HCT116 (cell line): ENCODE results near the gene GABARAPL1. TPM values are rescaled to one million over a fixed set of nuclear protein-coding genes. Genes with fewer than 3 reads are reported as not detected.

Experiments
- CBX3 ChIP-seq: IDR thresholded peaks from 2 replicates; pipeline ENCODE4 v1.6.1; 2012; ENCODE audit warnings: low read depth
- EZH2 ChIP-seq: fragments of 200-600 bp; sonication (generic); IDR thresholded peaks from 2 replicates; pipeline ENCODE4 v1.6.1; 2017; ENCODE audit warnings: antibody characterized with exemption, mixed run types
- FOSL1 ChIP-seq: IDR thresholded peaks from 2 replicates; pipeline ENCODE4 v1.6.1; 2012; ENCODE audit warnings: low read depth
- JUND ChIP-seq: IDR thresholded peaks from 2 replicates; pipeline ENCODE4 v1.6.1; 2012
- POLR2A ChIP-seq: IDR thresholded peaks from 2 replicates; pipeline ENCODE4 v1.7.0; 2011; ENCODE audit warnings: borderline replicate concordance; ENCODE audit not compliant: insufficient read depth, insufficient read length; ENCODE audit errors: extremely low read depth
- SP1 ChIP-seq: IDR thresholded peaks from 2 replicates; pipeline ENCODE4 v1.6.1; 2012; ENCODE audit warnings: low read depth
- SRF ChIP-seq: IDR thresholded peaks from 2 replicates; pipeline ENCODE4 v1.6.1; 2012; ENCODE audit warnings: low read depth
- YY1 ChIP-seq: IDR thresholded peaks from 2 replicates; pipeline ENCODE4 v1.6.1; 2011; ENCODE audit warnings: low read length, low read depth, moderate library complexity, mild to moderate bottlenecking; ENCODE audit not compliant: insufficient replicate concordance; ENCODE audit errors: extremely low read depth
- ZFX ChIP-seq: fragments of 450-650 bp; IDR thresholded peaks from 2 replicates; pipeline ENCODE4 v1.6.1; 2017
- ZNF274 ChIP-seq: fragments of 200-500 bp; sonication (Bioruptor generic); IDR thresholded peaks from 2 replicates; pipeline ENCODE4 v1.6.1; 2014; ENCODE audit warnings: mild to moderate bottlenecking, low read depth, low read length, inconsistent platforms
- total RNA-seq: library from RNA; stranded (reverse); gene quantifications from one replicate; pipeline ENCODE4 v1.2.1, GENCODE V29; 2021; ENCODE audit not compliant: unreplicated experiment
- TF ChIP-seq, protein P1 (sequence below): IDR thresholded peaks from 2 replicates; pipeline ENCODE4 v1.6.1; 2012; ENCODE audit warnings: low read depth
- TF ChIP-seq, protein P2 (sequence below): IDR thresholded peaks from 2 replicates; pipeline ENCODE4 v1.6.1; 2011; ENCODE audit warnings: mild to moderate bottlenecking, low read length, moderate library complexity; ENCODE audit not compliant: insufficient replicate concordance; ENCODE audit errors: extremely low read depth

The GABARAPL1 gene
- total RNA-seq, 1 experiment from 2014 or later, result 35.5 TPM

- TF ChIP-seq, protein P1, sequence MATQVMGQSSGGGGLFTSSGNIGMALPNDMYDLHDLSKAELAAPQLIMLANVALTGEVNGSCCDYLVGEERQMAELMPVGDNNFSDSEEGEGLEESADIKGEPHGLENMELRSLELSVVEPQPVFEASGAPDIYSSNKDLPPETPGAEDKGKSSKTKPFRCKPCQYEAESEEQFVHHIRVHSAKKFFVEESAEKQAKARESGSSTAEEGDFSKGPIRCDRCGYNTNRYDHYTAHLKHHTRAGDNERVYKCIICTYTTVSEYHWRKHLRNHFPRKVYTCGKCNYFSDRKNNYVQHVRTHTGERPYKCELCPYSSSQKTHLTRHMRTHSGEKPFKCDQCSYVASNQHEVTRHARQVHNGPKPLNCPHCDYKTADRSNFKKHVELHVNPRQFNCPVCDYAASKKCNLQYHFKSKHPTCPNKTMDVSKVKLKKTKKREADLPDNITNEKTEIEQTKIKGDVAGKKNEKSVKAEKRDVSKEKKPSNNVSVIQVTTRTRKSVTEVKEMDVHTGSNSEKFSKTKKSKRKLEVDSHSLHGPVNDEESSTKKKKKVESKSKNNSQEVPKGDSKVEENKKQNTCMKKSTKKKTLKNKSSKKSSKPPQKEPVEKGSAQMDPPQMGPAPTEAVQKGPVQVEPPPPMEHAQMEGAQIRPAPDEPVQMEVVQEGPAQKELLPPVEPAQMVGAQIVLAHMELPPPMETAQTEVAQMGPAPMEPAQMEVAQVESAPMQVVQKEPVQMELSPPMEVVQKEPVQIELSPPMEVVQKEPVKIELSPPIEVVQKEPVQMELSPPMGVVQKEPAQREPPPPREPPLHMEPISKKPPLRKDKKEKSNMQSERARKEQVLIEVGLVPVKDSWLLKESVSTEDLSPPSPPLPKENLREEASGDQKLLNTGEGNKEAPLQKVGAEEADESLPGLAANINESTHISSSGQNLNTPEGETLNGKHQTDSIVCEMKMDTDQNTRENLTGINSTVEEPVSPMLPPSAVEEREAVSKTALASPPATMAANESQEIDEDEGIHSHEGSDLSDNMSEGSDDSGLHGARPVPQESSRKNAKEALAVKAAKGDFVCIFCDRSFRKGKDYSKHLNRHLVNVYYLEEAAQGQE, result no peak
- no peak for TF ChIP-seq SP1
- TF ChIP-seq, protein P2, sequence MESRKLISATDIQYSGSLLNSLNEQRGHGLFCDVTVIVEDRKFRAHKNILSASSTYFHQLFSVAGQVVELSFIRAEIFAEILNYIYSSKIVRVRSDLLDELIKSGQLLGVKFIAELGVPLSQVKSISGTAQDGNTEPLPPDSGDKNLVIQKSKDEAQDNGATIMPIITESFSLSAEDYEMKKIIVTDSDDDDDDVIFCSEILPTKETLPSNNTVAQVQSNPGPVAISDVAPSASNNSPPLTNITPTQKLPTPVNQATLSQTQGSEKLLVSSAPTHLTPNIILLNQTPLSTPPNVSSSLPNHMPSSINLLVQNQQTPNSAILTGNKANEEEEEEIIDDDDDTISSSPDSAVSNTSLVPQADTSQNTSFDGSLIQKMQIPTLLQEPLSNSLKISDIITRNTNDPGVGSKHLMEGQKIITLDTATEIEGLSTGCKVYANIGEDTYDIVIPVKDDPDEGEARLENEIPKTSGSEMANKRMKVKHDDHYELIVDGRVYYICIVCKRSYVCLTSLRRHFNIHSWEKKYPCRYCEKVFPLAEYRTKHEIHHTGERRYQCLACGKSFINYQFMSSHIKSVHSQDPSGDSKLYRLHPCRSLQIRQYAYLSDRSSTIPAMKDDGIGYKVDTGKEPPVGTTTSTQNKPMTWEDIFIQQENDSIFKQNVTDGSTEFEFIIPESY, result no peak
- no peak for TF ChIP-seq FOSL1
- no peak for TF ChIP-seq POLR2A
- TF ChIP-seq YY1, result no peak
- TF ChIP-seq SRF, result no peak
- no peak for TF ChIP-seq ZFX
- TF ChIP-seq CBX3, result no peak
- TF ChIP-seq EZH2, result no peak
- TF ChIP-seq ZNF274, result no peak
- no peak for TF ChIP-seq JUND
Measured at GRCh38 chr12:10260927-10261326, 48.2 kb downstream of the GABARAPL1 start (continued).
